Inflammatory macrophage treated with lipopolysaccharide for 4 hours (primary cell): Measurements from ENCODE around the gene FAT4.

Experiments used
- DNase-seq: peaks from one replicate; pipeline ENCODE4 v3.0.0-alpha.2; 2020

FAT4 gene

DNA sequence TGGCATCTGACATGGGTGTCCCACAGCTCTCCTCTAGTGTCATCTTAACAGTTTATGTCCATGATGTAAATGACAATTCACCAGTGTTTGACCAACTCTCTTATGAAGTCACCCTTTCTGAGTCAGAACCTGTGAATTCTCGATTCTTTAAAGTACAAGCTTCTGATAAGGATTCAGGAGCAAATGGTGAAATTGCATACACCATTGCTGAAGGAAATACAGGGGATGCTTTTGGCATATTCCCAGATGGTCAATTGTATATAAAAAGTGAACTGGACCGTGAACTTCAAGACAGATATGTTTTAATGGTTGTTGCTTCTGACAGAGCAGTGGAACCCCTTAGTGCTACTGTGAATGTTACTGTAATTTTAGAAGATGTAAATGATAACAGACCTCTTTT lies 4.6 kb downstream of the FAT4 start:
- no peak for DNase-seq

DNA sequence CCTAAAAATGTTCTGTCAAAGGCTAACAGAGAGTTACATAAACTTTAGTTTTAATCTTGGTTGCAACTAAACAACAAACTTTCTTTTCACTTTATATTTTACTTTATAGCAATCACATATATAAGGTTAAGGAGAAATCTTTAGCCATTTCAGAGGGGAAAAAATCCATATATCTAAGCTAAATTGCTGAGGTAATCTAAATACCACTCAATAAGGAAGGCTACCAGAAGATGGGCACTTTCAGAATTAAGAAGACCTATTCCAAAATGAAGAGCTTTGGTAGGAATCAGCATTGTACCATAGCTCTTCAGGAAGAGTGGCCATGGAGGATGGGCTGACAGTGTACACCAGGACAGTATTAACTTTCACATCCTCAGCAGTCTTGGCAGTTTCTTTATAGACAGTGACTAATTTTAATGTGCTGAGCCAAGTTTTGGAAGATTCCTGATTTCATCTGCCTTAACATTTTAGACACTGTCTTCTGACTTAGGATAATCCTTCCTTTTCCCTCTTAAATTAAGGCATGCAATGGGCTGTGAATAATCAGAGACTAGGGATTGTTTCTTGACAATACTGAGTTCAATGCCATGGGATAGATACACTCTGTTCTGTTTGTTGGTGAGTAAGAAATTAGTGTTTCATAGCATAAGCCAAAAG lies 7.1 kb downstream of the FAT4 start:
- DNase-seq: no peak

DNA sequence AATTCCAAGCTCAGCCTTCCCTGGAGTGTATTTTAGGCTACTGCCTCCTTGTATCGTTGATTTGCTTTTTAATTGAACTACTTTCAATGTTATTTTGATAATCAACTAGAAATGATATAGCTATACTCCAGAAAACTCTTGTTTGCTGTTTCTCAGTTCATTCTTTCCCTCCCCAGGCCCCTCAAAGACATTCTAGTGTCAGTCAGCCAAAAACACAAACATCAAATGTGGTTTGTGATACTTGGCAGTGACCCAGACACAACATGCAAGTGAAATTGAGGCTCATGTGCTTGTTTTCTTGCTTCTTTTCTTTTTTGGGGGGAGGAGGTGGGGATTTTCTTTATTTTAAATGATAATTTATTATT lies 7.6 kb downstream of the FAT4 start:
- DNase-seq: no peak

DNA sequence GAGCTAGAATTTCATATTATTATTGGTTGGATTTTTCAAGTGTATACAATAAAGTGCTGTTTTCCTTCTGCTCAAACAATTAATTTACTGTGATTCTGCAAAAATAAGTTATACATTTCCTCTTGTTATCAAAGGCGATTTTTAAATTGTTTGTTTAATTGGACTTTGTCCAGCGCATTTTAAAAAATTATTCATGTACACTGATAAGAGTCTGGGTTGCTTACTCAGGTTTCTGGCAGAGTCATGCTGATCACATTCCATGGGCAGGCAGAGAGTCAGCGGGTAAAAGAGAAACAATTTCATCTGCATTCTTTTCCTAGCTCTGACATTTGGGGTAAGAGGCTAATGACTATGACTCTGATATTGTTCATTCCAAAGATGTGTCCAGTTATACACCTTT lies 8.9 kb downstream of the FAT4 start:
- DNase-seq: no peak

GRCh38 chr4:125325733-125326132 lies 11.0 kb downstream of the FAT4 start:
- DNase-seq: no peak

GRCh38 chr4:125331116-125331515 lies 16.4 kb downstream of the FAT4 start:
- no peak for DNase-seq

DNA sequence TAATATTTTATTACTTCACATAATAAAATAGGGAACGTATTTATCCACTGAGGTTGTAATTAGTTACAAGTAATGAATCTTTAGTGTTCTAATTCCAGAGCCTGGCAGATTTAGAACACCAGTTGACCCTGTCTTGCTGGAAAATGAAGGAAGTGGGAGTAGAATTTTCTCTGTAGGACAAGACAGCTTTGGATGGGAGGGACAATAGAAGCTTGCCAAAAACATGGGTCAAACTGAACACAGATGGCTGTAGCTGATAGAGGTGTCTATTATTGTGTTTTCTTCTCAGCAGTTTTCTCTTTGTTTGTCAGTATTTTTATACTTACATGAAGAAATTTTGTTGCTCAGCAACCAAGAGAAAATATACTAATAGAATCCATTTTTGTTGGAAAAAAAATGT lies 20.2 kb downstream of the FAT4 start:
- DNase-seq: no peak

DNA sequence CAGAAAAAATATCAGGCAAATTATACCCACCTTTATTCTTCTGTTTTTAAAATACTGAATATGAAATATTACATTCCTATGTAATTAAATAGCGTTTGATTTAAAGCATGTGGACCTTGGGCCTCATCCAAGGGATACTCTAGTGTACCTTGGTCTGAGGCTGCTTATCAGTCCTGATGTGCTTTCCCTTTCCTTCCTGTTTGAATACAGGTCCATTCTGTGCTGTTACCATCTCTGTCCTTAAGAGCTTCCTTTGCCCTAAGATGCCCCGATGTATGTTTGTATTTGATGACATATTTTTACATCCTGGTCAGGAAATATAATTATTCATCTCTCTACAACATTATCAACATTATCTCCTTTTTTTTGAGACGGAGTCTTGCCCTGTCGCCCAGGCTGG lies 24.1 kb downstream of the FAT4 start:
- DNase-seq: no peak

DNA sequence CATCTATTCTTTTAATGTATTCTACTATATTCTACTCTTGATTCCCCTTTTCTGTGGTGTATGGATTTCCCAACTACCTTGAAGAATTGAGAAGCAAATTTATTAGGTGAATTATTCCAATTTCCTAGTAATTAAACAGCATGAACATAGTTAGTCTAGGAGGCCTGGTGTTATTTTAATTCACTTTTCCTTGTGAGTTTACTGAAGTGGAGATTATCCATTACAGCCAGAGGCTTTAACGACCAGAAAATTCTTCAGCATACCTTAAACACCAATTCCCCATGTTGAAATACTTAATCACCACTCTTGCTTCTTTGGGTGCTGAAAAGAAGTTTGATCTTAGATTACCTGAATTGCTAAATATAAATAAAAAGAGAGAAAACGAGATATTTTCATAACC lies 29.4 kb downstream of the FAT4 start:
- DNase-seq: no peak

GRCh38 chr4:125346616-125347015 lies 31.9 kb downstream of the FAT4 start:
- no peak for DNase-seq

DNA sequence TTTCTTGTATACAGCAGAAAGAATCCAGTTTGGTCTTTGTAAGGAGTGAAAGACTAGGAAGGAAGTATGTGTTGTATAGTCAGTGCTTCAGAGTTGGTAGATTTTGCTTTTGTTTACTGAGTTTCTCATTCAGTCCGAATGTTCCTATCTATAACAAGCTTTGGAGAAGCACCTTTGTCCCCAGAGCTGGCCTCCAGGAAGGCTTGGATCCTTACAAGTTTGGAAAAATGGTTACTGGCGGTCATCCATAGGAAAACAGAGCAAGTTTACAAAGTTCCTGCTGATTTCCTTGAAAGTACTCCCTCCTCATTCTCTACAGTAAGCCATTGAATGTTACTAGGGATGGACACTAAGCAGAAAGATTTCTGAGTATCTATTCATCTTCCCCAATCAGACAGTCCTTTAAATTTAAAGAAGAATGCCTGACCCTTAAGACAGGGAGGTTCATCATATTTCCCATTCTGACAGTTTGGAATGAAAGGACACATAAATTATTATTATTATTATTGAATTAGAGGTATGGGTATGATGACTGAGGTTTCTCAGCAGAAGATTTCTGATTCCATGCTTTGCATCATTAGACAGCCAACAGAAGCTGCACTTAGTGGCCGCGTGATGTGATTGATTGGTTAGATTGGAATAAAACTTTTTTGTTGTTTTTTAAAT lies 35.8 kb downstream of the FAT4 start:
- no peak for DNase-seq

GRCh38 chr4:125352521-125352920 lies 37.8 kb downstream of the FAT4 start:
- DNase-seq: peak; percentile 0

GRCh38 chr4:125353131-125353530 lies 38.4 kb downstream of the FAT4 start:
- no peak for DNase-seq

DNA sequence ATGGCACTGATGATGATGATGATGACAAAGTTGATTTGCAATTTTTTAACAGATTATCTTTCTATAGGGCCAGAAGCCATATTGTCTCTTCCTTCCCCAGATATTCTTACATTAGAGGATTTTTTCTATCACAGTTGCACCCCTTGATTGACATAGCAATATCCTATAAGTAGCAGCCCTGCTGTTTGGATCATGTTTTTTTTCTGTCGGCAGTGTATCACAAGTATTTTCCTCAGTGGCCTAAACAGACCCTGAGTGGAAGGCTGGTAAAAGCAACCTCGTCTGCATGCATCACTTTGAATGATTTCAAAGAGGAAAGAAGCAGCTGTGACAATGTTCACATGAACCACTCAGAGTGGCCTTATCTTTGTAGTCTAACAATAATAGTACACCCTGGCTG lies 41.0 kb downstream of the FAT4 start:
- no peak for DNase-seq

DNA sequence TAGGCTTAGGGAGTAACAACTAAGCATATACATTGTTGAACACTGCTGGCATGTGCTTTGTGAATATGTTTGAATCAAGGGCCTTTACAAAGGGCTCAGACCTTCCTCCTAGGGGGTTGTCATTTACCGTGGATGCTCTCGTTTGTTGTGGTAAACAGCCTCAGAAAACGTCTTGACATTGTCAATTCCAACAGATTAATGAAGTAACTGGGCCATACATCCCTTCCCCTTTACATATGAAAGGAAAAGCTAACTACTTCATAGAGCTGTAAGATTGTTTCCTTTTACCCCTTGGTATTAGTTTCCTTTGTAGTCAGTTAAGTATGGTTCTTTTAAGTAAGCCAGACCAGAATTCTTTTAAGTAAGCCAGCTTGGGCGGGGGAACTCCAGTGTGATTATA lies 42.9 kb downstream of the FAT4 start:
- no peak for DNase-seq

DNA sequence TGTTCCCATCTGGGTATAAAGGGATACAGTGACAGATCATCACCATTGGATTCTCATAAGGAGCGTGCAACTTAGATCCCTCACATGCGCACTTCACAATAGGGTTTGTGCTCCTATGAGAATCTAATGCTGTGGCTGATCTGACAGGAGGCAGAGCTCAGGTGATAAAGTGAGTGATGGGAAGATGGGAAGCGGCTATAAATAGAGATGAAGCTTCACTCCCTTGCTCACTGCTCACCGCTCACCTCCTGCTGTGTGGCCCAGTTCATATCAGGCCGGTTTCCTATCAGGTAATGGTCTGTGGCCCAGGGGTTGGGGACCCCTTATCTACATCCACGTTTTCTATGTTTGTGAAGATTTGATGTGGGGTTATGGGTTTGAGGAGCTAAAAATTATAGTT lies 43.7 kb downstream of the FAT4 start:
- DNase-seq: no peak

- DNase-seq: no peak
Observed at GRCh38 chr4:125359363-125359762, 44.6 kb downstream of the FAT4 start.

GRCh38 chr4:125359960-125360634 lies 45.3 kb downstream of the FAT4 start:
- no peak for DNase-seq

DNA sequence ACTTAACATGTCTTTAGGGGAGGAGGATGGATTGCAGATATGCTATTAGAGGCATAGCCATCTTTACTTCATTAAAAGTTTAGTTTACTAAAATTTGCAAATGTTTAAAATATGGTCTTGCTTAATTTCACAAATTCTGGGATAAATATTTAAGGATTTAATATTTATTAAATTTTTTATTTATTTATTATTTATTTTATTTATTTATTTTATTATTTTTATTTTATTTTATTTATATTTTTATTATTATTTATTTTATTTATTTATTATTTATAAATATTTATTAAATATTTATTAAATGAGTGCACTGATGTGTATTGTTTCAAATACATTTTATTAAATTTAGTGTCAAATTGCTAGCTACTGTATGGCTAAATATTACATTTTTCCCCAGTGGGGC lies 46.0 kb downstream of the FAT4 start:
- no peak for DNase-seq
